ENCODE measurements around the gene GH1. TPM values are rescaled to one million over a fixed set of nuclear protein-coding genes. Genes with fewer than 3 reads are reported as not detected.
A peak's percentile ranks its signal among the peaks of the same experiment; 100 is the strongest.

GH1 gene
- total and polyA plus RNA-seq, 2 donors: 0.33 to 3.1 TPM

GRCh38 chr17:63939884-63940283 is 21.2 kb upstream of the GH1 start:
- no peak overlapping the region for H3K27ac ChIP-seq (ENCODE audit: low read depth in 1 of 2, low read length in 1 of 2)

GRCh38 chr17:63939401-63939800 is 20.8 kb upstream of the GH1 start:
- no peaks in the 10 kb centered on the region for H3K4me1 ChIP-seq (ENCODE audit: control insufficient read depth in 2 of 2, insufficient read depth in 2 of 2, low read length in 2 of 2)
- no peaks in the 10 kb centered on the region for H3K36me3 ChIP-seq (ENCODE audit: control insufficient read depth in 2 of 2, insufficient read depth in 2 of 2, low read length in 1 of 2)
- H3K27ac ChIP-seq (ENCODE audit: low read depth in 1 of 2, low read length in 1 of 2): no peak overlapping the region
- 95% methylated on average over 9 of the region's 9 CpGs for WGBS
- H3K4me3 ChIP-seq (ENCODE audit: low read length in 2 of 2): no peak overlapping the region
- H3K27me3 ChIP-seq (ENCODE audit: control insufficient read depth in 2 of 2, insufficient read depth in 1 of 2, low read length in 1 of 2): peaks cover 0 to 1% of the 10 kb centered on the region in 2 donors
- no peaks in the 10 kb centered on the region for H3K9me3 ChIP-seq (ENCODE audit: control insufficient read depth in 2 of 2, insufficient read depth in 1 of 2, low read length in 1 of 2)
- DNase-seq (ENCODE audit: low read depth in 6 of 9, low spot score in 9 of 9): no peak

More at GRCh38 chr17:63939884-63940283, 21.2 kb upstream of the GH1 start:
- Histone ChIP-seq H3K4me3 (ENCODE audit: low read length in 2 of 2) (no peak overlapping the region), H3K4me1 (ENCODE audit: control insufficient read depth in 2 of 2, insufficient read depth in 2 of 2, low read length in 2 of 2) (no peaks in the 10 kb centered on the region), H3K27me3 (ENCODE audit: control insufficient read depth in 2 of 2, insufficient read depth in 1 of 2, low read length in 1 of 2) (peaks cover 0 to 5% of the 10 kb centered on the region in 2 donors), H3K36me3 (ENCODE audit: control insufficient read depth in 2 of 2, insufficient read depth in 2 of 2, low read length in 1 of 2) (no peaks in the 10 kb centered on the region), H3K9me3 (ENCODE audit: control insufficient read depth in 2 of 2, insufficient read depth in 1 of 2, low read length in 1 of 2) (no peaks in the 10 kb centered on the region)
- no peak for DNase-seq (ENCODE audit: low read depth in 6 of 9, low spot score in 9 of 9)
- WGBS: 98% methylated on average over 6 of the region's 6 CpGs

- peaks cover 0 to 2% of the 10 kb centered on the region in 2 donors for H3K4me1 ChIP-seq (ENCODE audit: control insufficient read depth in 2 of 2, insufficient read depth in 2 of 2, low read length in 2 of 2)
- 97% methylated on average over 4 of the region's 4 CpGs for WGBS
These were observed 19.3 kb upstream of the GH1 start for GRCh38 chr17:63937920-63938319.

GRCh38 chr17:63937319-63937718 is 18.7 kb upstream of the GH1 start:
- Histone ChIP-seq H3K36me3 (ENCODE audit: control insufficient read depth in 2 of 2, insufficient read depth in 2 of 2, low read length in 1 of 2) (no peaks in the 10 kb centered on the region), H3K27me3 (ENCODE audit: control insufficient read depth in 2 of 2, insufficient read depth in 1 of 2, low read length in 1 of 2) (no peaks in the 10 kb centered on the region), H3K9me3 (ENCODE audit: control insufficient read depth in 2 of 2, insufficient read depth in 1 of 2, low read length in 1 of 2) (no peaks in the 10 kb centered on the region), H3K27ac (ENCODE audit: low read depth in 1 of 2, low read length in 1 of 2) (no peak overlapping the region), H3K4me3 (ENCODE audit: low read length in 2 of 2) (no peak overlapping the region), H3K4me1 (ENCODE audit: control insufficient read depth in 2 of 2, insufficient read depth in 2 of 2, low read length in 2 of 2) (peaks cover 2 to 8% of the 10 kb centered on the region in 2 donors)
- DNase-seq (ENCODE audit: low read depth in 6 of 9, low spot score in 9 of 9): no peak
- WGBS: 96% methylated on average over 6 of the region's 6 CpGs

More at GRCh38 chr17:63937920-63938319, 19.3 kb upstream of the GH1 start:
- no peak for DNase-seq (ENCODE audit: low read depth in 6 of 9, low spot score in 9 of 9)
- Histone ChIP-seq H3K27ac (ENCODE audit: low read depth in 1 of 2, low read length in 1 of 2) (no peak overlapping the region), H3K27me3 (ENCODE audit: control insufficient read depth in 2 of 2, insufficient read depth in 1 of 2, low read length in 1 of 2) (no peaks in the 10 kb centered on the region), H3K36me3 (ENCODE audit: control insufficient read depth in 2 of 2, insufficient read depth in 2 of 2, low read length in 1 of 2) (no peaks in the 10 kb centered on the region), H3K4me3 (ENCODE audit: low read length in 2 of 2) (no peak overlapping the region), H3K9me3 (ENCODE audit: control insufficient read depth in 2 of 2, insufficient read depth in 1 of 2, low read length in 1 of 2) (no peaks in the 10 kb centered on the region)

DNA sequence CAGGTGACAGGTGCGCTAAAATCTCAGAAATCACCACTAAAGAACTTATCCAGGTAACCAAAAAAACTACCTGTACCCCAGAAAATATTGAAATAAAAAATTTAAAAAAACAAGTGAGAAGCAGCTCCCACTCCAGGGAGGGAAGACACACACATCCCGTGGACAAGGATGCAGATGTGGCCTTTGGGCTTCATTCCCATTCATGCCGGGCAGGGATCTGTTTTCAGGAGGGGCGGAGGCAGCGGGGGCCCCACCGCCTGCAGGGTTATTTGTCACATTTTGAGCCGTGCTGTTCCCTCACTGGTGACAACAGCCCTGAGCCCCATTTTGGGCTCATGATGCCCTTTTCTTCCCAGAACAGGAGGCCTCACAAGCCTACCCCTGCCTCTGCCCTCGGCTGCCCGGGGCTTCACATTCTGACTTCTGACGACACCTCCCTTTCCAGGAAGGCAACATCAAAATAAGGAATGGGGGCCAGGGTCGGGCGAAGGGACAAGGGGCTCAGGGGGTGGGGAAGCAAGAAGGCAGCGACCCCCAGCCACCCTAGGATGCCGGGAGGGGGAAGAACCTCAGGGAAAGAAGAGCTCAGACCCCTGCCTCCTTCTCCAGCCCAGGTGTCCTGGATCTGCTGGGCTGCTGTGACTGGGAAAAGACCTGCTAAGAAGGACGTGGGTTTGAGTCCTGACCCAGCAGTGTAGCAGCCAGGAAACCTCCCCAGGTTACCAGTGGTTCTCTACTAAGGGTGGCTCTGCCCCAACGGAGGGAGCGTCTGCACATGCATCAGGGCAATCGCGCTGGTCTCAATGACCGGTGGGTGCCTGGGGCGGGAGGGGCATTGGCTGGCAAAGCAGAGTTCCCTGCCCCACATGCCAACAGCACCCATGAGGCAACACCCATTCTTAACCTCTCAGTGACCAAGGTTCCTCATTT is 15.8 kb upstream of the GH1 start:
- H3K27ac ChIP-seq (ENCODE audit: low read depth in 1 of 2, low read length in 1 of 2): no peak overlapping the region
- no peaks in the 10 kb centered on the region for H3K27me3 ChIP-seq (ENCODE audit: control insufficient read depth in 2 of 2, insufficient read depth in 1 of 2, low read length in 1 of 2)
- peaks cover 0 to 3% of the 10 kb centered on the region in 2 donors for H3K9me3 ChIP-seq (ENCODE audit: control insufficient read depth in 2 of 2, insufficient read depth in 1 of 2, low read length in 1 of 2)
- peaks cover 13 to 21% of the 10 kb centered on the region in 2 donors for H3K4me1 ChIP-seq (ENCODE audit: control insufficient read depth in 2 of 2, insufficient read depth in 2 of 2, low read length in 2 of 2)
- WGBS: 92% methylated on average over 21 of the region's 21 CpGs
- no peak for DNase-seq (ENCODE audit: low read depth in 6 of 9, low spot score in 9 of 9)
- no peak overlapping the region for H3K4me3 ChIP-seq (ENCODE audit: low read length in 2 of 2)
- no peaks in the 10 kb centered on the region for H3K36me3 ChIP-seq (ENCODE audit: control insufficient read depth in 2 of 2, insufficient read depth in 2 of 2, low read length in 1 of 2)

- H3K27ac ChIP-seq (ENCODE audit: low read depth in 1 of 2, low read length in 1 of 2): no peak overlapping the region
These were observed 15.0 kb upstream of the GH1 start for GRCh38 chr17:63933598-63933997.

GRCh38 chr17:63932721-63933120 is 14.1 kb upstream of the GH1 start:
- Histone ChIP-seq H3K9me3 (ENCODE audit: control insufficient read depth in 2 of 2, insufficient read depth in 1 of 2, low read length in 1 of 2) (peaks cover 0 to 3% of the 10 kb centered on the region in 2 donors), H3K36me3 (ENCODE audit: control insufficient read depth in 2 of 2, insufficient read depth in 2 of 2, low read length in 1 of 2) (no peaks in the 10 kb centered on the region), H3K4me1 (ENCODE audit: control insufficient read depth in 2 of 2, insufficient read depth in 2 of 2, low read length in 2 of 2) (peaks cover 13 to 24% of the 10 kb centered on the region in 2 donors), H3K27ac (ENCODE audit: low read depth in 1 of 2, low read length in 1 of 2) (no peak overlapping the region), H3K4me3 (ENCODE audit: low read length in 2 of 2) (no peak overlapping the region), H3K27me3 (ENCODE audit: control insufficient read depth in 2 of 2, insufficient read depth in 1 of 2, low read length in 1 of 2) (no peaks in the 10 kb centered on the region)
- WGBS: 94% methylated on average over 4 of the region's 4 CpGs
- no peak for DNase-seq (ENCODE audit: low read depth in 6 of 9, low spot score in 9 of 9)

More at GRCh38 chr17:63933598-63933997, 15.0 kb upstream of the GH1 start:
- 98% methylated on average over 8 of the region's 8 CpGs for WGBS
- Histone ChIP-seq H3K4me1 (ENCODE audit: control insufficient read depth in 2 of 2, insufficient read depth in 2 of 2, low read length in 2 of 2) (peaks cover 13 to 21% of the 10 kb centered on the region in 2 donors), H3K36me3 (ENCODE audit: control insufficient read depth in 2 of 2, insufficient read depth in 2 of 2, low read length in 1 of 2) (no peaks in the 10 kb centered on the region), H3K4me3 (ENCODE audit: low read length in 2 of 2) (no peak overlapping the region), H3K27me3 (ENCODE audit: control insufficient read depth in 2 of 2, insufficient read depth in 1 of 2, low read length in 1 of 2) (no peaks in the 10 kb centered on the region), H3K9me3 (ENCODE audit: control insufficient read depth in 2 of 2, insufficient read depth in 1 of 2, low read length in 1 of 2) (peaks cover 0 to 3% of the 10 kb centered on the region in 2 donors)
- no peak for DNase-seq (ENCODE audit: low read depth in 6 of 9, low spot score in 9 of 9)

DNA sequence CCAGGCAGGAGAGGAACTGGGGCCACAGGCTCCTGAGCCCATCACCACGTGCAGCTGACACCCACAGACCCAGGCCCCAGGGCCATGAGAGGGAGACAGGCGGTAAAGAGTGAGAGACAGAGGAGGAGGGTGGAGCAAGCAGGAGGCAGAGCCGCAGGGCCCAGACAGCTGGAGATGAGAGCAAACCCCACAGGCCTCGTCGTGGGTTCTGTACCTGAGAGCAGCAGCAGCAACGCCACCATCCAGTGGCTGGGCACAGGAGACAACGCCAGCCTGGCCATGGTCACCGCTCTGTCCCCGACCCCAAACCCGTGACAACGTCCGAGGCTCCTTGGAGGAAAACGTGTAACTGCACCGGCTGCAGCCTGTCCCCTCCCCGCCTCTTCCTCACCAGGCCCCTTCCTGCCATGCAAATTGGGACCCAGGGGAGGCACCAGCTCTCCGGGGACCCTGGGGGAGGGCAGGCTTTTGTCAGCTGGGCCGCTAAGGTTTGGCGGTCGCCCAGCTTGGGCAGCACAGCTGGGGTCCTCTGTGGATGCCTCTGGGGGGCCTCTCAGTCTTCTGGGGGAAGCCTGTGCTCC is 13.4 kb upstream of the GH1 start, which contains the start of gene CD79B:
Gene CD79B (minus strand): TSS at position 351 of the 581 bp plus-strand sequence. CDS start 70 bp downstream, at position 281.
- H3K27ac ChIP-seq (ENCODE audit: low read depth in 1 of 2, low read length in 1 of 2): peak within 1 kb of the TSS; percentile 46 to 61
- H3K4me3 ChIP-seq (ENCODE audit: low read length in 2 of 2): peak within 1 kb of the TSS; percentile 2 to 7
- peak in 4 of 9 donors; percentile 26 to 70 (median 48) for DNase-seq (ENCODE audit: low read depth in 6 of 9, low spot score in 9 of 9)
- H3K27me3 ChIP-seq (ENCODE audit: control insufficient read depth in 2 of 2, insufficient read depth in 1 of 2, low read length in 1 of 2): no peaks in the 10 kb centered on the region
- peaks cover 13 to 25% of the 10 kb centered on the region in 2 donors for H3K4me1 ChIP-seq (ENCODE audit: control insufficient read depth in 2 of 2, insufficient read depth in 2 of 2, low read length in 2 of 2)
- no peaks in the 10 kb centered on the region for H3K36me3 ChIP-seq (ENCODE audit: control insufficient read depth in 2 of 2, insufficient read depth in 2 of 2, low read length in 1 of 2)
- H3K9me3 ChIP-seq (ENCODE audit: control insufficient read depth in 2 of 2, insufficient read depth in 1 of 2, low read length in 1 of 2): peaks cover 0 to 3% of the 10 kb centered on the region in 2 donors
- 7% methylated on average over 19 of the region's 19 CpGs for WGBS

Measured in thymus (tissue), 11 donors.